Muscle layer of colon (tissue), 2 donors: Measurements from ENCODE around the gene SMC1B.
"Not testable (repeated sequence)": the region's sequence is repeated elsewhere in the genome, so short reads cannot be mapped to it uniquely, and the experiment has no call there.

Experiments used
- H3K27ac ChIP-seq: one replicate; pipeline ENCODE4 v1.7.0; 2013; ENCODE audit warnings: low read depth, mild to moderate bottlenecking, low read length, moderate library complexity
- H3K27me3 ChIP-seq, 2 donors: one replicate each; pipeline ENCODE4 v1.7.0; 2013; ENCODE audit warnings: low read length in 2 of 2, mild to moderate bottlenecking in 2 of 2; ENCODE audit not compliant: insufficient read depth in 2 of 2, control insufficient read depth in 1 of 2
- H3K36me3 ChIP-seq: one replicate; pipeline ENCODE4 v1.7.0; 2013; ENCODE audit warnings: mild to moderate bottlenecking, low read length; ENCODE audit not compliant: insufficient read depth
- H3K4me1 ChIP-seq: one replicate; pipeline ENCODE4 v1.7.0; 2013; ENCODE audit warnings: mild to moderate bottlenecking, low read length; ENCODE audit not compliant: insufficient read depth
- H3K4me3 ChIP-seq, 2 donors: one replicate each; pipeline ENCODE4 v1.7.0; 2013; ENCODE audit warnings: low read length in 2 of 2, low read depth in 1 of 2, mild to moderate bottlenecking in 1 of 2, moderate library complexity in 1 of 2
- H3K9ac ChIP-seq: one replicate; pipeline ENCODE4 v1.7.0; 2013; ENCODE audit warnings: low read length
- H3K9me3 ChIP-seq: one replicate; pipeline ENCODE4 v1.7.0; 2013; ENCODE audit warnings: mild to moderate bottlenecking, low read length
- donor health status: abdominal sarcoma.
- donor health status: Adenocarcinoma of cecum.

Gene SMC1B

GRCh38 chr22:45452565-45453379 is 39.4 kb upstream of the SMC1B start:
- Histone ChIP-seq H3K4me1 (peaks cover 29% of the 10 kb centered on the region), H3K36me3 (no peaks in the 10 kb centered on the region), H3K4me3 (no peak overlapping the region), H3K27ac (no peak overlapping the region), H3K9ac (no peak overlapping the region), H3K9me3 (no peaks in the 10 kb centered on the region), H3K27me3 (no peaks in the 10 kb centered on the region)

- Histone ChIP-seq H3K4me1 (peaks cover 29% of the 10 kb centered on the region), H3K27me3 (no peaks in the 10 kb centered on the region), H3K9ac (no peak overlapping the region), H3K9me3 (no peaks in the 10 kb centered on the region), H3K4me3 (no peak overlapping the region), H3K27ac (no peak overlapping the region), H3K36me3 (no peaks in the 10 kb centered on the region)
Measured at GRCh38 chr22:45451972-45452371, 38.6 kb upstream of the SMC1B start.

- Histone ChIP-seq H3K4me1 (peaks cover 29% of the 10 kb centered on the region), H3K4me3 (no peak overlapping the region), H3K9me3 (no peaks in the 10 kb centered on the region), H3K27me3 (no peaks in the 10 kb centered on the region), H3K36me3 (no peaks in the 10 kb centered on the region), H3K27ac (no peak overlapping the region), H3K9ac (no peak overlapping the region)
Measured at GRCh38 chr22:45450921-45451651, 37.7 kb upstream of the SMC1B start.

- Histone ChIP-seq H3K4me3 (no peak overlapping the region), H3K9ac (no peak overlapping the region), H3K9me3 (no peaks in the 10 kb centered on the region), H3K36me3 (no peaks in the 10 kb centered on the region), H3K27me3 (no peaks in the 10 kb centered on the region), H3K4me1 (peaks cover 29% of the 10 kb centered on the region), H3K27ac (no peak overlapping the region)
Measured at GRCh38 chr22:45450101-45450785, 36.8 kb upstream of the SMC1B start.

GRCh38 chr22:45449442-45449841 is 36.0 kb upstream of the SMC1B start:
- H3K4me1 ChIP-seq, result peaks cover 29% of the 10 kb centered on the region
- H3K27me3 ChIP-seq, H3K4me3 ChIP-seq, H3K27ac ChIP-seq, H3K36me3 ChIP-seq, H3K9ac ChIP-seq, H3K9me3 ChIP-seq: not testable (repeated sequence)

GRCh38 chr22:45448431-45448830 is 35.0 kb upstream of the SMC1B start:
- H3K4me3 ChIP-seq, result no peak overlapping the region
- no peaks in the 10 kb centered on the region for H3K36me3 ChIP-seq
- H3K27ac ChIP-seq, result no peak overlapping the region
- H3K4me1 ChIP-seq, result peaks cover 29% of the 10 kb centered on the region
- H3K9ac ChIP-seq, result no peak overlapping the region
- no peaks in the 10 kb centered on the region for H3K9me3 ChIP-seq
- no peaks in the 10 kb centered on the region for H3K27me3 ChIP-seq

GRCh38 chr22:45447596-45447995 is 34.2 kb upstream of the SMC1B start:
- not testable (repeated sequence) for H3K9ac ChIP-seq, H3K9me3 ChIP-seq, H3K36me3 ChIP-seq, H3K4me3 ChIP-seq, H3K27ac ChIP-seq, H3K27me3 ChIP-seq
- peaks cover 28% of the 10 kb centered on the region for H3K4me1 ChIP-seq

- Histone ChIP-seq H3K9ac (no peak overlapping the region), H3K9me3 (no peaks in the 10 kb centered on the region), H3K36me3 (no peaks in the 10 kb centered on the region), H3K27ac (no peak overlapping the region), H3K4me1 (peaks cover 16% of the 10 kb centered on the region), H3K4me3 (no peak overlapping the region), H3K27me3 (no peaks in the 10 kb centered on the region)
Measured at GRCh38 chr22:45446216-45446615, 32.8 kb upstream of the SMC1B start.

GRCh38 chr22:45445031-45445710 is 31.8 kb upstream of the SMC1B start:
- Histone ChIP-seq H3K36me3 (no peaks in the 10 kb centered on the region), H3K27me3 (no peaks in the 10 kb centered on the region), H3K9me3 (no peaks in the 10 kb centered on the region), H3K4me1 (peaks cover 8% of the 10 kb centered on the region), H3K4me3 (no peak overlapping the region), H3K9ac (no peak overlapping the region), H3K27ac (no peak overlapping the region)

GRCh38 chr22:45444168-45444567 is 30.8 kb upstream of the SMC1B start:
- H3K36me3 ChIP-seq, result no peaks in the 10 kb centered on the region
- no peak overlapping the region for H3K27ac ChIP-seq

GRCh38 chr22:45442116-45442515 is 28.7 kb upstream of the SMC1B start:
- no peaks in the 10 kb centered on the region for H3K9me3 ChIP-seq
- H3K27ac ChIP-seq, result no peak overlapping the region
- no peak overlapping the region for H3K9ac ChIP-seq
- no peak overlapping the region for H3K4me3 ChIP-seq
- no peaks in the 10 kb centered on the region for H3K27me3 ChIP-seq
- no peaks in the 10 kb centered on the region for H3K36me3 ChIP-seq
- H3K4me1 ChIP-seq, result no peaks in the 10 kb centered on the region

More at GRCh38 chr22:45444168-45444567, 30.8 kb upstream of the SMC1B start:
- Histone ChIP-seq H3K9ac (no peak overlapping the region), H3K4me3 (no peak overlapping the region), H3K9me3 (no peaks in the 10 kb centered on the region), H3K4me1 (peaks cover 5% of the 10 kb centered on the region), H3K27me3 (no peaks in the 10 kb centered on the region)
